ENCODE data around the gene GMDS. TPM values are rescaled to one million over a fixed set of nuclear protein-coding genes. Genes with fewer than 3 reads are reported as not detected.

The GMDS gene
- total RNA-seq, 1 experiment from 2014 or later = 27.6 TPM

DNA sequence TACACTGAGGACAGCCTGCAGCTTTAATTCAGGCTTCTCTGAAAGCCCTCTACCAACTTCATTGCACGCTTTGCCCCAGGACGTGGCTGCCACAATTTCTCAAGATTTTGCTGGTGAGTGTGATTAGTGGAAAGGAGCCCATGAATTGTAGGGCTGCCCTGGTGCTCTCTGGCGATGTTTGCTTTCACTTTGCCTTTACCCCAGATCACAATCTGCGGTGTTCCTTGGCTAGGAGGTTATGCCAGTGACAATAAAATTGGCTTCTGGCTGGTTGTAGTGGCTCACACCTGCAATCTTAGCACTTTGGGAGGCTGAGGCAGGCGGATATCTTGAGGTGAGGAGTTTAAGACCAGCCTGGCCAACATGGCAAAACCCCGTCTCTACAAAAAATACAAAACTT is 496.4 kb downstream of the GMDS start:
- Histone ChIP-seq H3K79me2 (ENCODE audit: insufficient read depth, low read length) (no peaks in the 10 kb centered on the region), H3K4me2 (ENCODE audit: insufficient read depth, insufficient read length, low read length) (no peak overlapping the region), H2BK12ac (ENCODE audit: insufficient read length, low read depth, low read length) (no peak overlapping the region), H2AK5ac (ENCODE audit: insufficient read length, low read length) (no peak overlapping the region), H4K5ac (ENCODE audit: insufficient read length, low read depth, low read length) (no peak overlapping the region), H3K4me1 (ENCODE audit: insufficient read depth, low read length) (no peaks in the 10 kb centered on the region), H2BK15ac (ENCODE audit: low read depth, low read length) (no peak overlapping the region), H3K23me2 (ENCODE audit: insufficient read length, low read depth, low read length, poor library complexity, severe bottlenecking) (no peaks in the 10 kb centered on the region), H2AFZ (ENCODE audit: low read length) (no peak overlapping the region), H3K79me1 (ENCODE audit: insufficient read depth, low read depth, low read length, poor library complexity, severe bottlenecking) (no peaks in the 10 kb centered on the region), H2BK20ac (ENCODE audit: low read depth, low read length, poor library complexity, severe bottlenecking) (no peak overlapping the region), H3T11ph (ENCODE audit: low read length) (no peak overlapping the region), H2BK120ac (ENCODE audit: low read depth, low read length, poor library complexity, severe bottlenecking) (no peak overlapping the region), H3K4ac (ENCODE audit: low read depth, low read length) (no peak overlapping the region), H4K91ac (ENCODE audit: insufficient read length, low read depth, low read length) (no peak overlapping the region), H3K18ac (ENCODE audit: insufficient read length, low read depth, low read length) (no peak overlapping the region), H4K8ac (replicated peaks; ENCODE audit: insufficient read length, low read depth, low read length) (no peak overlapping the region), H3K14ac (ENCODE audit: insufficient read depth, low read length) (no peak overlapping the region), H4K20me1 (ENCODE audit: control insufficient read depth, insufficient read depth, insufficient read length) (no peaks in the 10 kb centered on the region), H2BK5ac (ENCODE audit: insufficient read length, low read length) (no peak overlapping the region), H3K27me3 (ENCODE audit: insufficient read depth, low read length) (no peaks in the 10 kb centered on the region), H3K9me3 (ENCODE audit: control insufficient read depth, low read depth, low read length) (no peaks in the 10 kb centered on the region), H3K23ac (ENCODE audit: insufficient read length, low read depth, low read length) (no peak overlapping the region), H3K9ac (ENCODE audit: extremely low read depth, insufficient read length, low read length) (no peak overlapping the region), H3K56ac (ENCODE audit: insufficient read length, low read depth, low read length) (no peak overlapping the region), H3K27ac (ENCODE audit: insufficient read length, low read depth, low read length) (no peak overlapping the region)
- DNase-seq = no peak
- Mint-ChIP-seq H3K4me3 (no peak overlapping the region; a peak in 1 of 5 replicates), H3K36me3 (ENCODE audit: insufficient read depth in 1 of 3, low read depth in 3 of 3) (peaks cover 5 to 10% (median 5%) of the 10 kb centered on the region in 3 experiments; a peak in 6 of 7 replicates), H3K9me3 (peaks cover 5 to 13% of the 10 kb centered on the region in 2 experiments; a peak in 4 of 5 replicates), H3K27me3 (ENCODE audit: low read depth) (no peaks in the 10 kb centered on the region), H3K27ac (peak overlapping the region in 1 of 3 experiments; percentile 59; a peak in 1 of 7 replicates), H3K4me1 (peaks cover 6% of the 10 kb centered on the region in 2 experiments)
- TF ChIP-seq, protein P1, sequence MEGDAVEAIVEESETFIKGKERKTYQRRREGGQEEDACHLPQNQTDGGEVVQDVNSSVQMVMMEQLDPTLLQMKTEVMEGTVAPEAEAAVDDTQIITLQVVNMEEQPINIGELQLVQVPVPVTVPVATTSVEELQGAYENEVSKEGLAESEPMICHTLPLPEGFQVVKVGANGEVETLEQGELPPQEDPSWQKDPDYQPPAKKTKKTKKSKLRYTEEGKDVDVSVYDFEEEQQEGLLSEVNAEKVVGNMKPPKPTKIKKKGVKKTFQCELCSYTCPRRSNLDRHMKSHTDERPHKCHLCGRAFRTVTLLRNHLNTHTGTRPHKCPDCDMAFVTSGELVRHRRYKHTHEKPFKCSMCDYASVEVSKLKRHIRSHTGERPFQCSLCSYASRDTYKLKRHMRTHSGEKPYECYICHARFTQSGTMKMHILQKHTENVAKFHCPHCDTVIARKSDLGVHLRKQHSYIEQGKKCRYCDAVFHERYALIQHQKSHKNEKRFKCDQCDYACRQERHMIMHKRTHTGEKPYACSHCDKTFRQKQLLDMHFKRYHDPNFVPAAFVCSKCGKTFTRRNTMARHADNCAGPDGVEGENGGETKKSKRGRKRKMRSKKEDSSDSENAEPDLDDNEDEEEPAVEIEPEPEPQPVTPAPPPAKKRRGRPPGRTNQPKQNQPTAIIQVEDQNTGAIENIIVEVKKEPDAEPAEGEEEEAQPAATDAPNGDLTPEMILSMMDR (conservative IDR thresholded peaks at IDR 0.05) = no peak
- no CpG with 5 or more reads among the region's 6 CpGs for WGBS (ENCODE audit: extremely low coverage, insufficient read length, low lambda C conversion rate)
